Adrenal gland (tissue), 12 donors: ENCODE data around the gene HLCS. TPM values are rescaled to one million over a fixed set of nuclear protein-coding genes. Genes with fewer than 3 reads are reported as not detected.

Experiments
- DNase-seq, 7 donors: peaks; one replicate each; pipeline ENCODE4 v3.0.0-alpha.2; 2019 to 2020
- H3K27ac ChIP-seq, 5 donors: fragments of 200-600 bp; sonication (generic) in 4 of 5; 1 replicate in 3 of 5; 2 replicates in 2 of 5; pipeline versions ENCODE4 v1.5.1 to v1.8.0; 2016 to 2020; ENCODE audit warnings: mild to moderate bottlenecking in 1 of 5
- H3K27me3 ChIP-seq: fragments of 200-600 bp; 2 replicates; pipeline ENCODE4 v1.8.0; 2021
- H3K36me3 ChIP-seq, 2 donors: fragments of 200-600 bp; replicated peaks in 1 of 2; 1 replicate in 1 of 2; 2 replicates in 1 of 2; pipeline versions ENCODE4 v1.5.1 to v1.8.0; 2018 to 2022
- H3K4me1 ChIP-seq, 2 donors: fragments of 200-600 bp; replicated peaks in 1 of 2; 1 replicate in 1 of 2; 2 replicates in 1 of 2; pipeline versions ENCODE4 v1.5.1 to v1.8.0; 2018 to 2021
- H3K4me3 ChIP-seq, 4 donors: fragments of 200-600 bp; sonication (generic) in 3 of 4; one replicate each; pipeline ENCODE4 v1.5.1; 2016 to 2018
- H3K9me3 ChIP-seq, 3 donors: fragments of 200-600 bp; sonication (generic) in 1 of 3; replicated peaks in 1 of 3; 1 replicate in 2 of 3; 2 replicates in 1 of 3; pipeline versions ENCODE4 v1.5.1 to v1.8.0; 2016 to 2021
- CTCF ChIP-seq, 6 experiments: fragments of 450-650 bp in 4 of 6; fragments of 200-600 bp in 2 of 6; sonication (generic) in 1 of 6; IDR thresholded peaks; 1 replicate in 5 of 6; 2 replicates in 1 of 6; pipeline versions ENCODE4 v1.5.1 to v1.8.0; 2016 to 2021; ENCODE audit warnings: antibody characterized with exemption in 6 of 6, mild to moderate bottlenecking in 2 of 6, moderate library complexity in 1 of 6
- POLR2A ChIP-seq, 2 donors: fragments of 450-650 bp; IDR thresholded peaks; one replicate each; pipeline ENCODE4 v1.6.1; 2017; ENCODE audit warnings: antibody characterized with exemption in 2 of 2, mild to moderate bottlenecking in 2 of 2, moderate library complexity in 1 of 2
- WGBS, 4 donors: extraction: QIAGEN DNeasy Blood & Tissue Kit in 2 of 4; methylation state at CpG; one replicate each; pipeline versions ENCODE4 v1.1.5 to v1.1.7; 2013 to 2017; 5-methylcytosine and 5-hydroxymethylcytosine counted together
- intact Hi-C, 2 donors: fragments of 100-400 bp; cut with DNase I; formaldehyde crosslinking; loops; one replicate each; pipeline versions ENCODE4 v1.14.1 to v1.15.0; 2022 to 2023
- polyA plus RNA-seq, 3 donors: library from polyadenylated mRNA; stranded (reverse); fragments of 200-250 nt in 2 of 3; fragments of 350-450 nt in 1 of 3; fragmentation: Illumina TruSeq in 1 of 3; extraction: RNeasy Lipid Tissue Mini Kit (QIAGEN cat#74804) in 1 of 3; gene quantifications; one replicate each; pipeline ENCODE4 v1.2.3, GENCODE V29; 2013 to 2014
- total RNA-seq, 9 donors: library from RNA; depleted of rRNA in 4 of 9; stranded (reverse); fragments of >200 nt in 4 of 9; fragments of 120-200 nt in 1 of 9; fragmentation: NEBNext Ultra II Directional in 1 of 9; extraction: Animal tissue kit (Norgen Biotek cat#: 25700) in 1 of 9; gene quantifications; one replicate each; pipeline versions ENCODE4 v1.1.0 to v1.2.4, GENCODE V29; 2013 to 2023
- donor health status: healthy with polysubstance abuse.
- donor health status: Bipolar disorder and iron deficiency.
- donor health status: DM: yes; HTN: yes; CAD: no.
- donor health status: DM: no; HTN: no; CAD: no.
- donor health status: DM: no; HTN: no; CAD: no.
- donor health status: DM: yes; HTN: yes; CAD: no.

HLCS gene
- total and polyA plus RNA-seq, 12 donors, result 4.4 to 34.4 (median 19.8) TPM

DNA sequence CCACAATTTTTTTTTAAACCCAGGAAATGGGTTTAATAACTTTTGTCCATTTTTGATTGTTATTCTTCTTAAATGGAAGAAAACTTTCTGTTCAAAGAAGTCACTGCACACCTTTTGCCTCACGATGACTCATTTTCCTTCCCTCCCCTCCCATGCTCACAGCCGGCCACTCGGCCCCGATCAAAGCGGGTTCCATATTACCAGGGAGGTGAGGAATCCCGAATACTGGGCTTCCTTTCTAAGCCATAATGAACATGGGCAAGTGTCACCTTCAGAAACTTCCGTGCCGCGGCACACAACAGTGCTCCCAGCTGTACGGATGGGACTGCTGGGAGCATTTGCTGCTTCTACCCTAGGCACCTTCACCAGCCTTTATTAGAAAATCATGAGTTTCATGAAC, 121.4 kb downstream of the HLCS start:
- 92 to 93% (median 93%) methylated on average over 10 of the region's 10 CpGs for WGBS, 4 donors
- Histone ChIP-seq H3K27ac (no peak overlapping the region), H3K4me3 (no peak overlapping the region), H3K9me3 (no peaks in the 10 kb centered on the region), H3K36me3 (no peaks in the 10 kb centered on the region), H3K27me3 (no peaks in the 10 kb centered on the region), H3K4me1 (peaks cover 0 to 19% of the 10 kb centered on the region in 2 donors)
- no peak for TF ChIP-seq CTCF (IDR thresholded peaks at IDR 0.05)
- TF ChIP-seq POLR2A (IDR thresholded peaks at IDR 0.05), result no peak
- intact Hi-C loops, result no loop called here
- DNase-seq, result no peak

DNA sequence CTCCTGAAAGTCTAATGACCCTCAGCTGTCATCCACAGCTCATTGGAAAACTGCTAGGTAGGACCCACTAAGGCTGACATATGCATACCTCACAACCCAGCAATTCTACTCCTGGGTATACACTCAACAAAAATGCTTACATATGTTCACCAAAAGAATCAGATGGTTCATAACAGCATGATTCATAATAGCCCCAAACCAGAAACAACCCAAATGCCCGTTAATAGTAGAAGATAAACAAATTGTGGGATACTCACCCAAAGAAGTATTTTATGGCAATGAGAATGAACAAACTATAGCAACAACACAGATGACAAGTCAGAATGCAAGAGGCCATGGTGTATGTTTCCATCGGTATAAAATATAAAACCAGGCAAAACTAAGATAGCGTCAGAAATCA, 124.6 kb downstream of the HLCS start:
- intact Hi-C loops, result no loop called here
- H3K4me1 ChIP-seq, result peaks cover 0 to 2% of the 10 kb centered on the region in 2 donors
- H3K27ac ChIP-seq, result no peak overlapping the region
- WGBS, 4 donors, result 98 to 99% (median 98%) methylated on average over 3 of the region's 3 CpGs
- DNase-seq, result no peak
- no peaks in the 10 kb centered on the region for H3K36me3 ChIP-seq
- no peaks in the 10 kb centered on the region for H3K27me3 ChIP-seq
- TF ChIP-seq POLR2A (IDR thresholded peaks at IDR 0.05) (no peak), CTCF (IDR thresholded peaks at IDR 0.05) (no peak)
- no peak overlapping the region for H3K4me3 ChIP-seq
- no peaks in the 10 kb centered on the region for H3K9me3 ChIP-seq

- Histone ChIP-seq H3K27me3 (no peaks in the 10 kb centered on the region), H3K36me3 (no peaks in the 10 kb centered on the region), H3K4me3 (no peak overlapping the region), H3K9me3 (no peaks in the 10 kb centered on the region), H3K4me1 (no peaks in the 10 kb centered on the region), H3K27ac (no peak overlapping the region)
- DNase-seq, result no peak
- 90 to 95% (median 91%) methylated on average over 3 of the region's 3 CpGs for WGBS, 4 donors
- intact Hi-C loops, result no loop called here
- no peak for TF ChIP-seq CTCF (IDR thresholded peaks at IDR 0.05)
- TF ChIP-seq POLR2A (IDR thresholded peaks at IDR 0.05), result no peak
These were observed 126.7 kb downstream of the HLCS start for GRCh38 chr21:36839735-36840134.

GRCh38 chr21:36839123-36839522, 127.3 kb downstream of the HLCS start:
- intact Hi-C loops, result no loop called here
- no peak for TF ChIP-seq CTCF (IDR thresholded peaks at IDR 0.05)
- no peak for TF ChIP-seq POLR2A (IDR thresholded peaks at IDR 0.05)
- H3K4me1 ChIP-seq, result no peaks in the 10 kb centered on the region
- no peaks in the 10 kb centered on the region for H3K9me3 ChIP-seq
- DNase-seq, result peak in 1 of 7 donors; percentile 32
- no peak overlapping the region for H3K4me3 ChIP-seq
- 65 to 72% (median 70%) methylated on average over 6 of the region's 6 CpGs for WGBS, 4 donors
- H3K27ac ChIP-seq, result no peak overlapping the region
- no peaks in the 10 kb centered on the region for H3K36me3 ChIP-seq
- no peaks in the 10 kb centered on the region for H3K27me3 ChIP-seq
